ENCODE data around the gene TMA7.

TMA7 gene

GRCh38 chr3:48423883-48424695 lies 16.0 kb upstream of the TMA7 start:
- FAIRE-seq, result no peak

DNA sequence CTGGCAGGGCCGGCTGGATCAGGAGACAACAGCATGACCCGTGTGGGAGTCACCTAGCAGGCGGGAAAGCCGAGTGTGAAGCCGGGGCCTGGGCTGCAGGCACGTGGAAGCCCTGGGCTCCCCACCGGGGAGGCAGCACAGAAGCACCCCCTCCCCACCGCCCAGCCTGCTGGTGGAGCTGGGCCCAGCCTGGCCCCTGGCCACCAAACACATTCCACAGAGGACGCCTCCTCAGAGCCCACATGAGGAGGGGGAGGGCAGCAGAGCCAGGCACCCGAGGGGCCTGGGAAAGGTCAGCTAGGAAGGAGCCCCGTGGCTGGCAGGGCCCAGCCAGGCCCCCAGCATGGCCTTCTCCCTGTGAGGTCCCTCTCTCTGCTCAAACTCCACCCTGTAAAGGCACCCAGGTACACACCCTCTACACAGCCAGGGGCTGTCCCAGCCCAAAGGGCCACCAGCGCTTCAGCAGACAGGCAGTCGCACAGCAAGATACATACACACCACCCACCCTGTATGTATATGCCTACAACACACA lies 14.7 kb upstream of the TMA7 start:
- no peak for FAIRE-seq

DNA sequence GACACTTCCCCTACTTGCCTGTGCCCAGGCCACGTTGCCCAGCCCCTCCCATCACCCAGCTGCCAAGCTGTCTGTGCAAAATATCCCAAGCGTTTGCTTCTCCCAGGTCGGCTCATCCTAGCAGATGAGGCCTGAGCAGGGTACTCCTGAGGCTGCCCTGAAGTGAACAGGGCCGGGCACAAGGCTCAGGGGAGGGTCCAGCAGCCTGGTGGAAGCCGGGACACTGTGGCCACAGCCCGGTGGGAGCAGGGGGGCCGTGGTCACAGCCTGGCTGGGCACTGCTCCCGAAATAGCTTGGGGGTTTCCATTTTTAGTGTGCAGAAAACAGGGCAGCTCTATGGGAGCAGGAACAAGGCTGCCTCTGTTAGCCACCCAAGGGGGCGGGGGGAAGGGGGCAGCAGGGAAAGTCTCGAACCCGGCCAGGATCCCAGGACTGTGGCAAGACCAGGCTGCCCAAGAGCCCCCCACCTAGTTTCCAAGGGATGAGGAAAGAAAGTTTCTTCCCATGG lies 13.6 kb upstream of the TMA7 start:
- FAIRE-seq, result no peak

DNA sequence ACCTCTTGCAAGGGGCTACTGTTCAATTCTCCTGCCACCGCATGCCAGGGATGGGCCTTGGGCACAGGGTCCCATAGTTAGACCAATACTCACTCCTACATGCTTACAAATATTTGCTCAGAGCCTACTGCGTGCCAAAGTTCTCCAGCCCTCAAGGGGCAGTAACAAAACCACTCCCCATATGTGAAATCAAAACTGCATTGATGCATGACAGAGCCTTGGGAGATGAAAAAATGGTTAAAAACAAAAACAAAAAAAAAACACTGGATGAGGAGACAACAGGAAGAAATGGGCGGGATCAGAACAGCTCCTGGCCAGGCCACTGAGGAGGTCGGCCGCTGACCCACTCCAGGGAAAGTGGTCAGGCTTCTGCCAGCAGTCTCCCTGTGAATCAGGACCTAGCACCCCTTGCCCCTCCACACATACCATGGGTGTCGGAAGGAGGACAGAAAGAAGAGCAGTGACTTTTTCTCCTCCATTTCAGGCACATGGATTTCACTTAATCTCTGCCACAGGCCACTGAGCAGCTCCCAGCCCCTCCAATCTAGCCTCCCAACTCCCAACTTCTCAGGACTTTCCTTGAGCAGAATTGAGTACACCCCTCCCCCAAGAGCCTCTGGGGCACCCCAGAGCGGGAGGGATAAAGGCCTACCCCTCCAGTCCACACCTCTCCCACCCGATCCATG lies 13.0 kb upstream of the TMA7 start:
- FAIRE-seq, result no peak

DNA sequence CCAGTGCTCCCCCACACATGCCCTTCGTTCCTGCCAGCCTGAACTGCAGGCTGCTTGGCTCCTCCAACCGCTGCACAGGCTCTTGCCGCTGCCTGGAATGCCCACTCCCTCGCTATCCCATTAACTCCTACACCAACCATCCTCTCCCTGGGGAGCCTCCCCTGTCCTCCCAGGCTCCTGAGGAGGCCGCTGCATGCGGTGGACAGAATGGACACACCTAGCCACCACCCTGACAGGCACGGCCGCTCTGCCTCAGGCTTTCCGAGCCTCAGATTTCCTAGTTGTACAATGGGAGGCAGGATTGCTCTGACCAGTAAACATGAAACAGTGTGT lies 12.5 kb upstream of the TMA7 start:
- FAIRE-seq, result no peak

DNA sequence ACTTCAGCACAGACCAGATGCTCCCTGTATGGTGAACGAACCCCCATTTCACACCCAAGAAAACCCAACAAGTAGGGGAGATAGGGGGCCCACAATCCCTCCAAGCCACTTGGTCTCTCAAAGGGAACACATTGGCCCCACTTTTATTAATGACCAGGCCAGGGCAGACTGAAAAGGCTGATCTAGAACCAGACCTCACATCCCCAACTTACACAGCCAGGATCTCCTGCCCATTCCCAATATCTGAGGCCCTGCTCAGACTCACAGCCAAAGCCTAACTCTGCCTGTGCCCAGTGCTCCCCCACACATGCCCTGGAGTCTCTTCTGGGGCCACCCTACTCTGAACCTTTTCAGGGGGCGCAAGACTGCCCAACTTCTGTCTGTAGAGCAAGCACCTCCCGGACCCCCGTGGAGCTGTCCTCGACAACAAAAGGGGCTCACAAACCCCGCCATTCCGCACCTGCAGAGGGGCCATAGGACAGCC lies 11.9 kb upstream of the TMA7 start:
- no peak for FAIRE-seq

GRCh38 chr3:48428572-48429316 lies 11.3 kb upstream of the TMA7 start:
- no peak for FAIRE-seq

- no peak for FAIRE-seq
Observed at GRCh38 chr3:48429317-48429959, 10.6 kb upstream of the TMA7 start.

GRCh38 chr3:48429960-48430707 lies 9.9 kb upstream of the TMA7 start, which contains the start of gene PLXNB1:
PLXNB1 (minus strand) TSS chr3:48430086; CDS start chr3:48424611, 5,475 bp downstream.
- FAIRE-seq, result no peak

DNA sequence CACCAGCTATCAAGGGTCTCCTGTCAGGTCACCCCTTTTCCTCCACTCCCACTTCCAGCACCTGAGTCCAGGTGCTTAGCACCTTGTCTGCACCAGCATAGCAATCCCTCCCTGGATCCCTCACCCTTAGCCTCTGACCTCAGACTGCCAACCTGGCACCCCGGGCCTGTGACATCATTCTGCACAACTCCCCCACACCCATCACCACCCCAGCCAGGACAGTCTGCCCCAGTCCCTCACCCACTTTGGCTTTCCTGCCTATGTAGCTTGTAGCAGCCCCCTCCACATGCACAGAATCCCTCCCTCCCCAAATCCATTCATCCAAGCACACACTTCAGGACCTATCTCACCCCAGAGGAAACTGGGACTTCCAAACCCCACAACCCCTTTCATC lies 9.4 kb upstream of the TMA7 start:
- FAIRE-seq, result no peak

DNA sequence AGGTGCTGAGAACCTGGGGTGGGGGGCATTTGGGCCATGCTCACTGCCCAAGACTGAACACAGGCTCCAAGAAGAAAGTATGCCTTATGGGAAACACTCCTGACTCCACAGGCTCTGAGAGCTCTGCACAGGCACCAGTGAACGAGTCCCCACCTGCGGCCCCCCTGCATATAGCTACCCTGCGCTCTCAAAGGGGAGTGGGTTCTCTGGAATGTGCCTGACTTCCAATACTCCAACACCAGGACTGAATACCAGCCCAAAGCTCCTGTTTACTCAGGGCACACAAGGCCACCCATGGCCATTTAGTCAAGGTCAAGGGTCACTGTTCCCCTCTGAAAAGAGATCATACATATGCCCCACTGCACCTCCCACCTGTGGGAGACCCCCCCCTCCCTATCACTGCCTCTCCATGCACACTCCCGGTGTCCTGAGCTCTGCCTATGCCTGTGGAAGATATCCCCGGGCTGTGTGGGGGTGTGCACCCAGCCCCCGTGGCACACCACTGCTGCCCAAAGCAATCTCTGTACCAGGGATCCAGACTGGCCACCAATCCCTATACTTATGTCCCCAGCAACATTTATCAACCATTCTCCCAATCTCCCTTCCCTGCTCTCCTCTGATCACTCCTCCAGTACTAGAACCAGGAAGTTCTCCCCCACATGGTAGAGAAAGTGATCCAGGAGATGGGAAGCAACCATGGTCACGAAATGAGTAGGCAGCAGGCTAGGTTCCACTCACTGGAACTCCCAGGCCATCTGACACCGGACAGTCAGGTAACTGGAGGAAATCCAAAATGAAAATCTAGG lies 8.6 kb upstream of the TMA7 start:
- FAIRE-seq, result no peak

- no peak for FAIRE-seq
Observed at GRCh38 chr3:48432411-48433371, 7.4 kb upstream of the TMA7 start.

DNA sequence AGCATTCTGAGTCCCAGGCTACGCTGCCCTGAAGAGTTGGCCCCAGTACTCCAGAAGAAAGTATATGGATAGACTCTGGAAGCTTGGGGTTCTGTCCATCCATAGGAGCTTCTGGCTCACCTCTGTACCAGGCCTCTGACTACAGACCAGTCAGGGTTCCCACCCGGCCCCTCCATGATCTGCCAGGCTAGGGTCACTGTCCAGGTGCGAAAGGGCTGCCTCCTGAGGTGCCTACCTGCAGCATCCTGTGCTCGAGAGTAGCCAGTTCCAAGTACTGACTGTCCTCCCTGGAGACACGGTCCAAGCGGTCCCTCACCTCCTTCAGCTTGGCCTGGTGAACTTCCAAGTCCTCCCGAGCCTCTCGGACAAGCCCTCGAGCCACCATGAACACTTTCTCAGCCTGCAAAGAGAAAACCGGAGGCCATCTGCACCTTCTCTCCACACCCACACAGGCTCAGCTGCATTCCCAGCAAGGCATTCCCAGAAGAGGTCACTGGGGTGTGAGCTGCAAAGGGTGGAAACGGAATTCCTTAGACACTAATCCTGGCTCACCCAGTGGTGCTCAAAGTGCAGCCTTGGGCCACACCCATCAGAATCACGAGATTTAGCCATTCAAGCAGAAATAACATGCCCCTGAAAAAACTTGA lies 6.5 kb upstream of the TMA7 start:
- FAIRE-seq, result peak; percentile 39

- FAIRE-seq, result no peak
Observed at GRCh38 chr3:48434591-48435222, 5.3 kb upstream of the TMA7 start.

DNA sequence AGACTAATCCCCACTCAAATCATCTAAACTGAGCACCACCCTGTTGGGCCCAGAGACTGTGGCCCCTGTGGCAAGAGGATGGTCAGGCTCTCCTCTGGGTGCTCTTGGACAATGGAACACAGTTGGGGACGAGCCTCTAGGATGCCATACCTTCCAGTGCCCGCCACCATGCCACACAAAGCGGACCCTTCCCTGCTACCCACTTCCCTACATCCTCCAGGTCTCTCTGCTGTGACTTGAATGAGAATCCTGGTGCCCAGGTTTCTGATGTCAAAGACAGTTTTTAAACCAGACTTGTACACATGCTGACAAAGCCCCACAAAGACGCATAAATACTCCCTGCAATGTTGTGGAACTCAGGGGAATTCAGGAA lies 4.8 kb upstream of the TMA7 start:
- no peak for FAIRE-seq

DNA sequence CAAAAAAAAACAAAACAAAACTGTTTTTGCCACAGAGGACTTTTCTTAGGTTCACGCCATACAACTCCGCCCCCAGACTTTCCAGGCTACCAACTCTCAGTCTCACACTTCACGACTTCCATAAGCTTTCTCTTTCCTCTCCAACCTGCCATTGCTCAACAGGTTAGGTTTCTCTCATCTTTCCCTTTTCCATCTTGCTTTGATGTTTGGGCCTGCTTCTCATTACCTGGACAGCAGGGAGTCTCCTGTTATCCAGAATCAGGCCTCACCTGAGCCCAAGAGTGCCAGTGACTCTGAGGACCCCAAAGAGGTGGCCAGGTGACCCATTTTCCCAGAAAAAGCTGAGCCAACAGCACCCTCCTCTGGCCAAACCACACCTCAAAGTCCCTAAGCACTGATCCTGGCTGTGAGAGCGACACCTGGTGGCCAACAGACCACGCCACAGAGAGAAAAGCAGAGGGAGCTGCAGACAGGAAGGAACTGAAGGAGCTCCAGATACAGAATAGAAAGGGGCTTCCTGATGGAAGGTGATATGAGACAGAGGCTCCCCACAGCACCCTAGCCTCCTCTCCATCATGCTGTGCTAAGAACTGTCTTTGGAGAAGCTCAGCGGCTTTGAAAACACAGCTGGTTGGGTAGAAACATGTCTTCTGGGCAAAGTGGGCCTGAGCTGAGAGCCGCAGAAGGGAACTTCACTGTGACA lies 4.1 kb upstream of the TMA7 start:
- FAIRE-seq, result peak; percentile 12

DNA sequence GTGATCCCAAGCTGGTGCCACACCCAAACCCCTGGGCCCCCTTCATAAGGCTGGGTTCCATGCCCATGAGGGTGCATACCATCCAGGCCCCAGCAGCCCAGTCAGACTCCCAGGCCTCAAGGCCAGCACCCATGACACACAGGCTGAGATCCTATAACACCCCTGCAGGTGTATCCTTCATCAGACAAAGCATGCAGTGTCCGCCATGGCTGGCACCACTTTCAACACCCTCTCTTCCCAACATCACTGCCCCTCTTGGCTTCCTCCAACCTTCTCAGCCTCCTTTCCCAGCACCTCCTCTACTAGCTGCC lies 3.6 kb upstream of the TMA7 start:
- no peak for FAIRE-seq

- no peak for FAIRE-seq
Observed at GRCh38 chr3:48436855-48437254, 3.2 kb upstream of the TMA7 start.

All from endometrium (tissue), 2 donors.